GM12878 (cell line): ENCODE data around the gene PLA2G2E. TPM values are rescaled to one million over a fixed set of nuclear protein-coding genes. Genes with fewer than 3 reads are reported as not detected.

ENCODE experiments used
- ATAC-seq: fragments of 200-7000 bp; cut with Tn5 transposase; 3 replicates; pipeline ENCODE4 v1.9.1; 2020; ENCODE audit warnings: mild to moderate bottlenecking, moderate library complexity
- BruUV-seq: library from RNA; stranded (reverse); fragments of 400-500 nt; replicated peaks from 2 replicates; lab custom pipeline; 2021; lab: Mats Ljungman, UMichigan
- CTCF ChIA-PET: fragments of 300-600 bp; sonication (Branson Sonifier 250); formaldehyde crosslinking; extraction: SDS; loops from one replicate; lab custom pipeline; 2021; ENCODE audit warnings: inconsistent platforms; lab: Yijun Ruan, JAX
- POLR2A ChIA-PET: fragments of 350-600 bp; formaldehyde crosslinking; extraction: SDS; loops from one replicate; lab custom pipeline; 2021; ENCODE audit warnings: inconsistent platforms; lab: Charles Lee
- RAD21 ChIA-PET: fragments of 300-600 bp; sonication (Branson Sonifier 250); formaldehyde crosslinking; loops from one replicate; lab custom pipeline; 2023; ENCODE audit warnings: antibody characterized with exemption; ENCODE audit not compliant: unreplicated experiment; lab: Charles Lee
- SMC1A ChIA-PET: fragments of 300-600 bp; sonication (Branson Sonifier 250); formaldehyde crosslinking; loops from one replicate; lab custom pipeline; 2023; ENCODE audit not compliant: unreplicated experiment, uncharacterized antibody; lab: Charles Lee
- DNase-seq: peaks from one replicate; pipeline ENCODE4 v3.0.0-alpha.2; 2011; ENCODE audit warnings: low read depth, low spot score
- FAIRE-seq: peaks from 3 replicates; lab custom pipeline; 2011; peaks lifted over from hg19 to GRCh38; lab: Jason Lieb, UNC
- H2AFZ ChIP-seq: 2 replicates; pipeline ENCODE4 v1.6.0; 2011; ENCODE audit warnings: low read depth, low read length, control low read depth; ENCODE audit not compliant: control insufficient read depth
- H3K27ac ChIP-seq: 2 replicates; pipeline ENCODE4 v1.5.1; 2011; ENCODE audit warnings: control low read depth; ENCODE audit not compliant: control insufficient read depth, insufficient read depth
- H3K27me3 ChIP-seq, 2 experiments: replicated peaks in 1 of 2; 2 replicates each; pipeline versions ENCODE4 v1.6.0 to v1.6.1; 2011; ENCODE audit warnings: low read length in 1 of 2; ENCODE audit not compliant: control insufficient read depth in 2 of 2, insufficient read depth in 2 of 2
- H3K36me3 ChIP-seq, 2 experiments: 2 replicates each; pipeline ENCODE4 v1.5.1; 2011; ENCODE audit warnings: low read length in 1 of 2; ENCODE audit not compliant: control insufficient read depth in 2 of 2, insufficient read depth in 2 of 2
- H3K4me1 ChIP-seq: 2 replicates; pipeline ENCODE4 v1.6.1; 2011; ENCODE audit warnings: mild to moderate bottlenecking, low read length, moderate library complexity, mixed read lengths; ENCODE audit not compliant: control insufficient read depth, insufficient read depth
- H3K4me2 ChIP-seq: 2 replicates; pipeline ENCODE4 v1.6.0; 2011; ENCODE audit warnings: control low read depth; ENCODE audit not compliant: control insufficient read depth, insufficient read depth
- H3K4me3 ChIP-seq: fragments of 200-600 bp; sonication (generic); 2 replicates; pipeline ENCODE4 v1.5.1; 2016
- H3K79me2 ChIP-seq: 2 replicates; pipeline ENCODE4 v1.6.0; 2011; ENCODE audit warnings: low read length; ENCODE audit not compliant: control insufficient read depth, insufficient read depth
- H3K9ac ChIP-seq: 2 replicates; pipeline ENCODE4 v1.8.0; 2011; ENCODE audit warnings: low read length, control low read depth, mixed read lengths; ENCODE audit not compliant: control insufficient read depth, insufficient read depth
- H3K9me3 ChIP-seq: replicated peaks from 3 replicates; pipeline ENCODE4 v1.5.1; 2011; ENCODE audit warnings: mild to moderate bottlenecking, low read length; ENCODE audit not compliant: control insufficient read depth, insufficient read depth
- H4K20me1 ChIP-seq: 2 replicates; pipeline ENCODE4 v1.6.0; 2011; ENCODE audit not compliant: control insufficient read depth, insufficient read depth
- CEBPB ChIP-seq, 2 experiments: fragments of 150-350 bp in 1 of 2; IDR thresholded peaks; 2 replicates each; pipeline ENCODE4 v1.6.1; 2012 to 2014; ENCODE audit warnings: low read depth in 2 of 2, low read length in 2 of 2, borderline replicate concordance in 1 of 2, inconsistent platforms in 1 of 2
- EGR1 ChIP-seq, 2 experiments: IDR thresholded peaks; 1 replicate in 1 of 2; 2 replicates in 1 of 2; pipeline ENCODE4 v1.6.1; 2011 to 2012; ENCODE audit warnings: low read depth in 2 of 2, low read length in 2 of 2, borderline replicate concordance in 1 of 2, mild to moderate bottlenecking in 1 of 2, moderate library complexity in 1 of 2
- FOS ChIP-seq: IDR thresholded peaks from 3 replicates; pipeline ENCODE4 v1.6.1; 2011; ENCODE audit warnings: borderline replicate concordance; ENCODE audit not compliant: insufficient read length; ENCODE audit errors: extremely low read depth
- JUNB ChIP-seq: IDR thresholded peaks from 2 replicates; pipeline ENCODE4 v1.6.1; 2016; ENCODE audit warnings: antibody characterized with exemption, mild to moderate bottlenecking
- JUND ChIP-seq: IDR thresholded peaks from 2 replicates; pipeline ENCODE4 v1.6.1; 2012; ENCODE audit warnings: low read depth, mild to moderate bottlenecking, low read length, improper control_type of control experiment, moderate library complexity
- NFXL1 ChIP-seq: fragments of 450-650 bp; IDR thresholded peaks from 2 replicates; pipeline ENCODE4 v1.6.1; 2017; ENCODE audit warnings: antibody characterized with exemption, mild to moderate bottlenecking, borderline replicate concordance
- POLR2A ChIP-seq: IDR thresholded peaks from 2 replicates; pipeline ENCODE4 v1.6.1; 2011; ENCODE audit warnings: low read depth, mild to moderate bottlenecking, low read length
- PRDM15 ChIP-seq: fragments of 450-650 bp; formaldehyde crosslinking; IDR thresholded peaks from 2 replicates; pipeline ENCODE4 v1.4.0; 2020; ENCODE audit warnings: mild to moderate bottlenecking, moderate library complexity
- STAT1 ChIP-seq: fragments of 450-650 bp; conservative IDR thresholded peaks from 2 replicates; pipeline ENCODE4 v1.6.1; 2014; ENCODE audit warnings: antibody characterized with exemption, mild to moderate bottlenecking
- TARDBP ChIP-seq: IDR thresholded peaks from 2 replicates; pipeline ENCODE4 v1.6.1; 2016; ENCODE audit warnings: borderline replicate concordance
- TCF12 ChIP-seq: IDR thresholded peaks from 2 replicates; pipeline ENCODE4 v1.6.1; 2011; ENCODE audit warnings: low read depth, mild to moderate bottlenecking, low read length
- YY1 ChIP-seq: IDR thresholded peaks from 2 replicates; pipeline ENCODE4 v1.6.1; 2011; ENCODE audit warnings: low read depth, mild to moderate bottlenecking, low read length
- ZNF24 ChIP-seq: fragments of 450-650 bp; IDR thresholded peaks from 2 replicates; pipeline ENCODE4 v1.6.1; 2017; ENCODE audit warnings: antibody characterized with exemption, mild to moderate bottlenecking
- ZNF384 ChIP-seq: IDR thresholded peaks from 2 replicates; pipeline ENCODE4 v1.6.1; 2012; ENCODE audit warnings: low read depth, mild to moderate bottlenecking, low read length, improper control_type of control experiment, borderline replicate concordance
- ZZZ3 ChIP-seq: IDR thresholded peaks from 2 replicates; pipeline ENCODE4 v1.6.1; 2011; ENCODE audit warnings: low read depth; ENCODE audit not compliant: control insufficient read depth, insufficient read length
- WGBS: methylation state at CpG from one replicate; pipeline ENCODE4 v1.1.6; 2016; ENCODE audit warnings: low lambda C conversion rate; ENCODE audit not compliant: insufficient replicate concordance, insufficient coverage; ENCODE audit errors: missing lambda C conversion rate; 5-methylcytosine and 5-hydroxymethylcytosine counted together
- in situ Hi-C: fragments of 300-500 bp; cut with MboI; formaldehyde crosslinking; loops from 9 replicates; pipeline ENCODE4 v1.14.3; 2018; ENCODE audit warnings: mixed read lengths
- intact Hi-C: fragments of 100-400 bp; cut with micrococcal nuclease; formaldehyde crosslinking; loops from one replicate; pipeline ENCODE4 v1.14.2; 2022; ENCODE audit not compliant: unreplicated experiment
- polyA plus RNA-seq, 11 experiments: library from polyadenylated mRNA; depleted of rRNA in 4 of 11; unstranded in 6 of 11; stranded (reverse) in 5 of 11; fragments of >200 nt; fragmentation: Nextera tagmentation in 4 of 11; fragmentation: Illumina TruSeq in 1 of 11; extraction: Ambion mirVana in 4 of 11; extraction: Trizol in 1 of 11; gene quantifications; 1 replicate in 1 of 11; 2 replicates in 10 of 11; pipeline versions ENCODE4 v1.2.1 to v1.2.3, GENCODE V29; 2011 to 2016; ENCODE audit warnings: inconsistent platforms in 2 of 11, missing spikeins in 2 of 11, low read depth in 1 of 11
- total RNA-seq, 4 experiments: library from RNA; depleted of rRNA in 3 of 4; stranded (reverse); fragments of >200 nt in 3 of 4; fragmentation: Illumina TruSeq in 1 of 4; extraction: Trizol in 1 of 4; gene quantifications; 2 replicates each; pipeline versions ENCODE4 v1.2.1 to v1.2.3, GENCODE V29; 2013 to 2021

Gene PLA2G2E
- total and polyA plus RNA-seq, 10 of the 15 experiments (the other 5 are each of a cell fraction or from before 2014, with no cell fraction given) = not detected

DNA sequence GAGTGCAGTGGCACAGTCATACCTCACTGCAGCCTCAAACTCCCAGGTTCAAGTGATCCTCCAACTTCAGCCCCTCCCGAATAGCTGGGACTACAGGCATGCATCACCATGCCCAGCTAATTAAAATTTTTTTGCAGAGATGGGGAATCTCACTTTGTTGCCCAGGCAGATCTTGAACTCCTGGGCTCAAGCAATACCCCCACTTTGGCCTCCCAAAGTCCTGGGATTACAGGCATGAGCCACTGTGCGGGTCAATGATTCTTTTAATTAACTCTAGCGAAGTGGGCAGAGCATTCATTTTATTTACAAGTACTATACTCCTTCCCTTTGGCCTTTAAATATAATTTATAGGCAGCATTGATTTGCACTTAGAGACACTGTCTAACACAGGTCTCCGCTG, 43.8 kb downstream of the PLA2G2E start:
- no peaks in the 10 kb centered on the region; a peak in 1 of 4 replicates for H3K27me3 ChIP-seq
- no TSS peak for BruUV-seq
- intact Hi-C loops = no loop called here
- no peak overlapping the region for H3K4me2 ChIP-seq
- no peaks in the 10 kb centered on the region for H3K9me3 ChIP-seq
- FAIRE-seq (no peak), ATAC-seq (no peak), DNase-seq (no peak)
- CTCF ChIA-PET = no interaction called here
- POLR2A ChIA-PET = no interaction called here
- SMC1A ChIA-PET = no interaction called here
- no peaks in the 10 kb centered on the region for H4K20me1 ChIP-seq
- no peak overlapping the region for H3K9ac ChIP-seq
- RAD21 ChIA-PET = no interaction called here
- no peak overlapping the region for H3K27ac ChIP-seq
- no peak overlapping the region for H3K4me3 ChIP-seq
- H3K36me3 ChIP-seq = no peaks in the 10 kb centered on the region
- TF ChIP-seq ZNF24 (no peak), JUND (no peak), TCF12 (no peak), EGR1 (IDR thresholded peaks at IDR 0.05; ENCODE audit: borderline replicate concordance in 1 of 2, low read depth in 2 of 2, low read length in 2 of 2) (no peak), STAT1 (no peak), ZNF384 (no peak), FOS (no peak), JUNB (no peak), ZZZ3 (no peak), NFXL1 (no peak), CEBPB (IDR thresholded peaks at IDR 0.05; ENCODE audit: borderline replicate concordance in 1 of 2, low read depth in 2 of 2, low read length in 2 of 2) (no peak), PRDM15 (no peak), TARDBP (no peak), YY1 (no peak), POLR2A (no peak)
- no peaks in the 10 kb centered on the region for H3K4me1 ChIP-seq
- WGBS = 97% methylated on average over 4 of the region's 4 CpGs
- no peak overlapping the region for H2AFZ ChIP-seq
- peaks cover 23% of the 10 kb centered on the region for H3K79me2 ChIP-seq
- in situ Hi-C loops = no loop called here
